ENCODE measurements around the gene MTHFD2L.
"Not testable (repeated sequence)": the region's sequence is repeated elsewhere in the genome, so short reads cannot be mapped to it uniquely, and the experiment has no call there.

MTHFD2L gene

GRCh38 chr4:74335341-74336021, 177.6 kb downstream of the MTHFD2L start:
- no peak for DNase-seq (ENCODE audit: low spot score)

- DNase-seq (ENCODE audit: low spot score): no peak
Observed at GRCh38 chr4:74338792-74339333, 180.9 kb downstream of the MTHFD2L start.

GRCh38 chr4:74339501-74339900, 181.6 kb downstream of the MTHFD2L start:
- DNase-seq (ENCODE audit: low spot score): no peak

GRCh38 chr4:74340421-74340820, 182.5 kb downstream of the MTHFD2L start:
- DNase-seq (ENCODE audit: low spot score): not testable (repeated sequence)

GRCh38 chr4:74344031-74344430, 186.1 kb downstream of the MTHFD2L start:
- no peak for DNase-seq (ENCODE audit: low spot score)

Data from COLO829 (cell line).